ENCODE results near the gene ADIRF. TPM values are rescaled to one million over a fixed set of nuclear protein-coding genes. Genes with fewer than 3 reads are reported as not detected.

The ADIRF gene
- total and polyA plus RNA-seq, 9 of the 15 experiments (the other 6 are each of a cell fraction or from before 2014, with no cell fraction given): 0.08 TPM; not detected in 8

- CTCF ChIA-PET (ENCODE audit: low intra/inter-chr PET ratio): interaction anchor here (0.6 kb wide), 1 partner anchor 918 kb away, joined by 3 read pairs; no protein-coding TSS in a partner anchor
- no peak overlapping the region for H3K4me2 ChIP-seq (ENCODE audit: insufficient read depth, low read length)
- in situ Hi-C loops (cut with MboI): no loop called here
- no peak for FAIRE-seq
- H3K36me3 ChIP-seq (ENCODE audit: control insufficient read depth, insufficient read depth, low read length): no peaks in the 10 kb centered on the region
- intact Hi-C loops (cut with micrococcal nuclease): no loop called here
- TF ChIP-seq FOSL1 (tag; conservative IDR thresholded peaks at IDR 0.05): no peak
- TF ChIP-seq RBBP5 (IDR thresholded peaks at IDR 0.05; ENCODE audit: borderline replicate concordance, insufficient read depth, low read length, poor library complexity, severe bottlenecking): no peak
- no peak for TF ChIP-seq MCM3 (IDR thresholded peaks at IDR 0.05)
- TF ChIP-seq ESRRA (IDR thresholded peaks at IDR 0.05; ENCODE audit: borderline replicate concordance, low read depth): no peak
- no peak for TF ChIP-seq PKNOX1 (IDR thresholded peaks at IDR 0.05)
- no peak for TF ChIP-seq MECOM (CRISPR knock-in tag; IDR thresholded peaks at IDR 0.05)
- no peak for TF ChIP-seq ZNF274 (IDR thresholded peaks at IDR 0.05; ENCODE audit: borderline replicate concordance, low read depth, low read length)
- TF ChIP-seq ZNF57 (CRISPR knock-in tag; IDR thresholded peaks at IDR 0.05): no peak
- no peak for TF ChIP-seq RNF2 (IDR thresholded peaks at IDR 0.05)
- TF ChIP-seq, protein P1, sequence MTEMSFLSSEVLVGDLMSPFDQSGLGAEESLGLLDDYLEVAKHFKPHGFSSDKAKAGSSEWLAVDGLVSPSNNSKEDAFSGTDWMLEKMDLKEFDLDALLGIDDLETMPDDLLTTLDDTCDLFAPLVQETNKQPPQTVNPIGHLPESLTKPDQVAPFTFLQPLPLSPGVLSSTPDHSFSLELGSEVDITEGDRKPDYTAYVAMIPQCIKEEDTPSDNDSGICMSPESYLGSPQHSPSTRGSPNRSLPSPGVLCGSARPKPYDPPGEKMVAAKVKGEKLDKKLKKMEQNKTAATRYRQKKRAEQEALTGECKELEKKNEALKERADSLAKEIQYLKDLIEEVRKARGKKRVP (CRISPR knock-in tag; IDR thresholded peaks at IDR 0.05): no peak
- no peak for TF ChIP-seq U2AF1 (optimal IDR thresholded peaks at IDR 0.05; ENCODE audit: low read depth, low read length)
- TF ChIP-seq FOXJ2 (tag; IDR thresholded peaks at IDR 0.05): no peak
- no peak for TF ChIP-seq ZNF239 (CRISPR knock-in tag; IDR thresholded peaks at IDR 0.05)
- TF ChIP-seq ZNF318 (IDR thresholded peaks at IDR 0.05; ENCODE audit: borderline replicate concordance in 1 of 2, low read depth in 1 of 2): no peak
- H3K27ac ChIP-seq (ENCODE audit: extremely low read depth, low read depth, low read length): no peak overlapping the region
- POLR2A ChIA-PET: no interaction called here
- H3K9me3 ChIP-seq (replicated peaks; ENCODE audit: control insufficient read depth, insufficient read depth, low read depth, low read length): 0 out of 2 replicates have a peak, but pooled peaks cover 3% of the 10 kb centered on the region
- no peak for DNase-seq (ENCODE audit: extremely low read depth in 1 of 4, low spot score in 3 of 4)
- H4K20me1 ChIP-seq (replicated peaks; ENCODE audit: control insufficient read depth, insufficient read depth, low read length): no peaks in the 10 kb centered on the region
- BruUV-seq (replicated peaks): no TSS peak
- no peaks in the 10 kb centered on the region for H3K27me3 ChIP-seq (ENCODE audit: control insufficient read depth in 2 of 2, insufficient read depth in 2 of 2, low read length in 2 of 2)
- H3K4me3 ChIP-seq: no peak overlapping the region
- WGBS (ENCODE audit: insufficient coverage, low coverage, missing lambda C conversion rate): 17% methylated on average over 1 of the region's 1 CpG
- no peaks in the 10 kb centered on the region for H3K79me2 ChIP-seq (ENCODE audit: control insufficient read depth, insufficient read depth, low read length)
- H3K9ac ChIP-seq (ENCODE audit: insufficient read depth in 1 of 2, low read depth in 2 of 2, low read length in 2 of 2): no peak overlapping the region
- H2AFZ ChIP-seq (ENCODE audit: low read depth, low read length): no peak overlapping the region
- H3K9me1 ChIP-seq (ENCODE audit: control insufficient read depth, insufficient read depth, low read length): no peaks in the 10 kb centered on the region
- H3K4me1 ChIP-seq (replicated peaks in 1 of 2; ENCODE audit: control insufficient read depth in 2 of 2, insufficient read depth in 2 of 2, low read length in 2 of 2): peaks cover 16 to 19% of the 10 kb centered on the region in 2 experiments
- ATAC-seq: no peak
Observed at GRCh38 chr10:86950349-86950748, 17.9 kb upstream of the ADIRF start.

All from K562 (cell line).